NCI-H128 (cell line): ENCODE data around the gene MAGI2.

Experiments
- DNase-seq: peaks from one replicate; lab custom pipeline; 2025; ENCODE audit not compliant: unreplicated experiment; lab: John Stamatoyannopoulos, UW

MAGI2 gene

GRCh38 chr7:78679112-78679876 lies 774.2 kb downstream of the MAGI2 start:
- no peak for DNase-seq

GRCh38 chr7:78677391-78677790 lies 776.1 kb downstream of the MAGI2 start:
- no peak for DNase-seq

- no peak for DNase-seq
Observed at GRCh38 chr7:78675511-78675910, 778.0 kb downstream of the MAGI2 start.

GRCh38 chr7:78673272-78673671 lies 780.2 kb downstream of the MAGI2 start:
- DNase-seq = no peak

- no peak for DNase-seq
Observed at GRCh38 chr7:78662939-78663338, 790.5 kb downstream of the MAGI2 start.

GRCh38 chr7:78649976-78650375 lies 803.5 kb downstream of the MAGI2 start:
- no peak for DNase-seq

- DNase-seq = no peak
Observed at GRCh38 chr7:78649236-78649635, 804.2 kb downstream of the MAGI2 start.

GRCh38 chr7:78642751-78643150 lies 810.7 kb downstream of the MAGI2 start:
- DNase-seq = no peak

- no peak for DNase-seq
Observed at GRCh38 chr7:78638364-78638763, 815.1 kb downstream of the MAGI2 start.

- DNase-seq = no peak
Observed at GRCh38 chr7:78636727-78637126, 816.7 kb downstream of the MAGI2 start.

- no peak for DNase-seq
Observed at GRCh38 chr7:78635026-78635793, 818.3 kb downstream of the MAGI2 start.

- DNase-seq = no peak
Observed at GRCh38 chr7:78634093-78634492, 819.4 kb downstream of the MAGI2 start.

GRCh38 chr7:78620920-78621319 lies 832.5 kb downstream of the MAGI2 start:
- no peak for DNase-seq

GRCh38 chr7:78616539-78616938 lies 836.9 kb downstream of the MAGI2 start:
- no peak for DNase-seq

GRCh38 chr7:78609281-78609680 lies 844.2 kb downstream of the MAGI2 start:
- no peak for DNase-seq

- no peak for DNase-seq
Observed at GRCh38 chr7:78607099-78607498, 846.4 kb downstream of the MAGI2 start.

GRCh38 chr7:78605119-78605518 lies 848.3 kb downstream of the MAGI2 start:
- no peak for DNase-seq

GRCh38 chr7:78601728-78602127 lies 851.7 kb downstream of the MAGI2 start:
- no peak for DNase-seq

GRCh38 chr7:78594156-78594555 lies 859.3 kb downstream of the MAGI2 start:
- no peak for DNase-seq

GRCh38 chr7:78588393-78588792 lies 865.1 kb downstream of the MAGI2 start:
- no peak for DNase-seq

- DNase-seq = no peak
Observed at GRCh38 chr7:78587443-78588044, 865.9 kb downstream of the MAGI2 start.

- DNase-seq = no peak
Observed at GRCh38 chr7:78585980-78586379, 867.5 kb downstream of the MAGI2 start.
